Frontal cortex (tissue), 4 donors: ENCODE results near the gene MYL10. TPM values are rescaled to one million over a fixed set of nuclear protein-coding genes. Genes with fewer than 3 reads are reported as not detected.

Source experiments
- DNase-seq, 2 donors: peaks; one replicate each; pipeline ENCODE4 v3.0.0; 2012; ENCODE audit warnings: low spot score in 2 of 2
- FAIRE-seq: peaks from 2 replicates; lab custom pipeline; 2012; peaks lifted over from hg19 to GRCh38; lab: Jason Lieb, UNC
- total RNA-seq: library from RNA; depleted of rRNA; stranded (reverse); fragments of >200 nt; gene quantifications from one replicate; pipeline ENCODE4 v1.2.3, GENCODE V29; 2014
- donor health status: control.
- donor health status: control.
- donor health status: control.

MYL10 gene
- total RNA-seq, 1 donor from 2014 or later = not detected

DNA sequence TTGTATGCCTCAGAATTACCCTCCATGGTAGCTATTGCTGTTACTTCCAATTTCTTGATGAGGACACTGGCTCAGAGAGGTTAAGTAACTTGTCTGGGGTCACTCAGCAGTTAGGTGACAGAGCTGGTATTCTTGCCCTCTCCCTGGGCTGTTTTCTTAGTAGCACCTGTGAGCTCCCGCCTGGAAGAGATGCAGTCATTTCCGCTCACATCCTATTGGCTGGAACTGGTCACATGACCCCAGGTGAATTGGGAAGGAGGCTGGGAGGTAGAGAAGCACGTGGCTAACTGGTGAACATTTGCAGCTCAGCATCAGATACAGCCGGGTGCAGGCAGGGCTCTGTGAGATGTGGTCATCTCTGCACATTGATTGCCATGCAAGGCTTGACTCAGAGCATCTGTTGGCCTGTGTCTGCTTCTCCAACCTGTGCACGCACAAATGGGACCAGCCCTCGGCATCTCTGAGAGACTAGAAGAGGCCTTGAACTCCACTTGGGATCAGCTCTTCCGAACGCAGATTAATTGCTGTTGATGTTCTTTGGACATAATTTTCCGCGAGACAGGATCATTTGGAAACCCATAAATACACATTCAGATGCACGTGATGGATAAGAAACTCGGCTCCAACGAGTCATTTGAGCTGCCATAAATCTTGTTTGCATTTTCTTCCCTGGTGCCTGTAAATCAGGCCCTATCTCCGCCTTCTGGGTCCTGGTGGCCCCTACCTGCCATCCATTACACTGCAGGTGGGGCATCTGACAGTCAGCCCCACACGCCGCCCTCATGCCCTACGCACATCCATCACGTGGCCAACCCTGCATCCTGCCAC is 42.8 kb downstream of the MYL10 start:
- FAIRE-seq = no peak
- no peak for DNase-seq

GRCh38 chr7:101582971-101583370 is 46.1 kb downstream of the MYL10 start:
- DNase-seq = no peak
- no peak for FAIRE-seq

- DNase-seq = no peak
- no peak for FAIRE-seq
Measured at GRCh38 chr7:101581891-101582290, 47.2 kb downstream of the MYL10 start.

DNA sequence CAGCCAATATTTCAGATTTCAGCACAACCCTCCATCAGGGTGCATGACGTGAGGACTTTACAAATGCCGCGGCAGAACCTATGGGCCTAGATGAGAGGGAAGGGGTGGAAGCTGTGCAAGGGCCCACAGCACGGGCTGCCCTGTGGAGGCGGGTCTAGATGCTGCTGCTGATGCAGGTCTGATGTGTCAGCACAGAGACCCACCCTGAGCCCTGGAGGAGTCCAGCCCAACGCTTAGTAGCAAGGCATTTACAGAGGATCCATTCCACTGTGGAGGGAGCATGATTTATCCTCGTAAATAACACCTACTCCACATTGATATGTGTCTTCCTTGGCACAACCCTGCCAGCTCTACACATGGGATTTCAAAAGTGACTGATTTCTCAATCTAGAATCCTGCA is 48.5 kb downstream of the MYL10 start:
- FAIRE-seq (no peak), DNase-seq (no peak)

GRCh38 chr7:101578552-101578951 is 50.5 kb downstream of the MYL10 start:
- FAIRE-seq (no peak), DNase-seq (no peak)

DNA sequence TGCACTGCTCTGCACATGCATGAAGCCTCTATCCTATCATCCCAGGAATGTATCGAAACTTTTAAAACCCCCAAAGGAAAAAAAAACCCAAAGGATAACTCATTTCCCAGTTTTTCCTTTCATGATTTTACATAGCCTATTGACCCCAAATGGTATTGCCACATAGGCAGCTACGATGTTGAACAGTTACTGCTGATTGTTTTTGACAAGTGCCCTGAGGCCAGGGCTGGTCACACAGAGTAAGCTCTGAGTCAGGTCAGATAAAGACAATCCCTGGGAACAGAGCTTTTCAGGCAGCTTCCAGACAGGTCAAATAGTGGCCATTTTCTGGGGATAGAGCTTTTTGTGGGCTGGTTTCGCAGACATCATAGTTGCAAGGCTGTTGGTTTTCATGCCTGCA is 52.1 kb downstream of the MYL10 start:
- FAIRE-seq (no peak), DNase-seq (no peak)

GRCh38 chr7:101575721-101576120 is 53.4 kb downstream of the MYL10 start:
- FAIRE-seq = no peak

DNA sequence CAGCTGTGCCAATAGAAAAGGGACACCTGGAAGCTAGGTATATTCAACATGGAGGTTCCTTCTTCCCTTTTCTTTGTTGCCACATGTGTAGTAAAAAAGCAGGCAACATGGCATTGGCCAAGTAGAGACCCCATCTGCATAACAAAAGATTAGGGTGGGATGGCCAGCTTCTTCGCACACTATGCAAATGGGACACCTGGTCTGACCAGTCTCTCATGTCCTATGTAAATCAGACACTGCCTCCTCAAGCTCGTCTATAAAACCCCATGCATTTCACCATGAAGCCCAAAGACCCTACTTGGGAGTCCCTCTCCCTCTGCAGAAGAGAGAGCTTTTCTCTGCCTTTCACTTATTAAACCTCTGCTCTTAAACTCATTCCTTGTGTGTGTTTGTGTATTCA is 53.9 kb downstream of the MYL10 start:
- FAIRE-seq (no peak), DNase-seq (no peak)

More at GRCh38 chr7:101575721-101576120, 53.4 kb downstream of the MYL10 start:
- DNase-seq = no peak

DNA sequence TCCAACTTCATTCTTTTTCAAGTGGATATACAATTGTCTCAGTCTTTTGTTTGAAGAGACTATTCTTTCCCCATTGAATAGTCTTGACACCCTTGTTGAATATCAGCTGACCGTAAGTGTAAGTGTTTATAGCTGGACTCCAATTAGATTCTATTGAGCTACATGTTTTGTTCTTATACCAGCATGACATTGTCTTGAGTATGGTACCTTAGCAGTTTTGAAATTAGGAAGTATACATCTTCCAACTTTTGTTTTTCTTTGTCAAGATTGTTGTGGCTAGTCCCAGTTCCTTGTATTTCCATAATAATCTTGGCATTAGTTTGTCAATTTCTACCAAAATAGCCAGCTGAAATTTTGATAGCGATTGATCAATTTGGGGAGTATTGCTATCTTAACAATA is 56.9 kb downstream of the MYL10 start:
- FAIRE-seq (no peak), DNase-seq (no peak)

DNA sequence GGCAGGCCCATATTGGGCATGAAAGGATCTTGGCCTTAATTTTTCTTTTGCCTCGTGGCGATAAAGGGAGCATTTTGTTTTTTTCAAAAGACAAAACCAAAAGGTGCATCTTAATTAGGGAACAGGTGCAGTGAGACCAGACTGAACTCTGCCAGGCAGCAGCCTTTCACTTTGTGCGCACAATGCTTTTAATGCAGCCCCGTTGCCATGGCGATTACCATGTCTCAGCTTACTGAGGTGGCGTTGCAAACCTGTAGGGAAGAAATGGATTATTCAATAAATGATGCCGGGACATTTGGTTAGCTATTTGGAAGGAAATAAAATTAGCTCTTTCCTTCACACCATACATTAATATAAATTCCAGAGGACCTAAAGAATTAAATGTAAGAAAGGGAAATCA is 61.9 kb downstream of the MYL10 start:
- no peak for DNase-seq
- FAIRE-seq = no peak

DNA sequence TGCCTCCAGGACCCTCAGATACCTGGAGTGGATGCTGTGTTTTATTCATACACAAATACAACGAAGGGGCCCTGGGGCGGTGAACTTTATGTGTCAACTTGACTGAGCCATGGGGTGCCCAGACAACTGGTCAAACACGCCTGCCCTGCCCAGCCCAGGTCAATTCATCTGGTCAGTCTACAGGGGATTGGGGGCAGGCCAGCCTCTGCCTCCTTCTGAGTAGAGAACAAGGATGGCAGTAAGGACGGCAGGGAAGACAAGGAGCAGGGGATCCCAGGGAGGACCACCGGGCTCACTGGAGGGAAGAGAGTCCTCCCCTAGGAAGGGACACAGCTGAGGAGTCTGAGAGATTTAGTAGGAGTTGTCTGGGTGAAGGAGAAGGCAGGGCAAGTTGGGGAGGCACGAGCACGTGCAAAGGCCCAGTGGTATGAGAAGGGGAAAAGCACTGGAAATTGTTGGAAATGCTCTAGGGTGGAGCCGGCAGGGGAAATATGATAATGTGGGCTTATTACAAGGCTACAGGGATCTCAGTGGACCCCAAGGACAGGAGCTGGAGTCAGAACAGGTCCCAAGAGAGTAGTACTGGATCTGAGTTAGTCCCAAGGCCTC is 63.4 kb downstream of the MYL10 start:
- no peak for DNase-seq
- no peak for FAIRE-seq

DNA sequence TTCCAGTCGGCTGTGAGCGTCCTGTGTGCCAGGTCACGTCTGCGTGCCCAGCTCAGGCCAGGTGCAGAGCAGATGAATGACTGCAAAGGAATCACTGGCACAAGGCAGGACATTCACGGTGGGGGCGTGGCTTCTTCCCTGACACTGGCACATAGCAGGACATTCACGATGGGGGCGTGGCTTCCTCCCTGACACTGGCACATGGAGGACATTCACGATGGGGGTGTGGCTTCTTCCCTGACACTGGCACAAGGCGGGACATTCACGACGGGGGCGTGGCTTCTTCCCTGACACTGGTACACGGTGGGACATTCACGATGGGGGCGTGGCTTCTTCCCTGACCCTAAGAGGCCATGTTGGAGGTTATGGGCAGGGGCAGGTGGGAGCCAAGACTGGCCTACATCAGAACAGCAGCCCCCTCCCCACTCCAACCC is 64.3 kb downstream of the MYL10 start:
- FAIRE-seq (no peak), DNase-seq (no peak)

DNA sequence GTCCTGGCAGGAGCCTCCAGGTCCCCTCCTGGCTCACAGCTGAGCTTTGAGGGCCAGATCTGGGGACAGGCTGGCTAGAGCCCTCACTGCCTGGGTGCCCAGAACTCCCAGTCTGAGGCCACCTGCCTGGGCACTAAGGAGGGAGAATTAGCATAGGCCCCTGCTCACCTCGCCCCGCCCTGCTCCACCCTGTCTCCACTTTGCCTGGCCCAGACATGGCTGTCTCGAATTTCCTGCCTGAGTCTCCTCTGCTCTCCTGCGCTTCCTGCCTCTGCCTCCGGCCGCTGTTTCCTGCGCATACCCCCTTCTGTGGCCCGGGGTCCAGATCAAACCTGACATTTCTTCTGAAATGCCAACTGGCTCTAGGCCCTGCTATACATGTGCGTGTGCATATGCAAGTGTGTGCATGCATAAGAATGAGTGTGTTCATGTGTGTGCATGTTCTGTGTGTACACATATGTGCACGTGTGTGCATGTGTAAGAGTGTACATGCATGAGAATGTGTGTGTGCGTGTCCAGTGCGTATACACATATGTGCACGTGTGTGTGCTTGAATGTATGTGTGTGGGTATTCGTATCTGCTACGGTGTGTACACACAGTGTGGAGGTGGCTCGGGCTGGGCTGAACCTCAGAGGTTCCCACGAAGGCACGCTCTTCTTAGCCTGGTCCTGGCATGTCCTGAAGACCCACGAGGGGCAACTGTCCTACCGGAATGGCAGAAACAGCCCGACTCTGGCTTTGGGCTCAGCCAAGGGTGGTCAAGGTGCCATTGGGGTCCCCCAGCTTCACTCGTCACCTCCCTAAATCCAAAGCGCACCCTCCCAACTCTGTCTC is 64.9 kb downstream of the MYL10 start:
- FAIRE-seq (no peak), DNase-seq (no peak)

Other genes with a start within 250 kb of the MYL10 start
- 23.6 TPM for gene CUX1, start 188.3 kb upstream of the MYL10 start, total RNA-seq